Cardiac fibroblast (primary cell): ENCODE data around the gene SPAG6.
"Not testable (repeated sequence)": the region's sequence is repeated elsewhere in the genome, so short reads cannot be mapped to it uniquely, and the experiment has no call there.

Experiments
- DNase-seq, 2 donors: peaks; one replicate each; pipeline versions ENCODE4 v3.0.0 to v3.0.0-alpha.2; 2010; ENCODE audit warnings: low read depth in 2 of 2
- H3K4me3 ChIP-seq, 2 donors: replicated peaks in 1 of 2; 1 replicate in 1 of 2; 2 replicates in 1 of 2; pipeline ENCODE4 v1.5.1; 2011; ENCODE audit warnings: low read depth in 2 of 2, low read length in 2 of 2, mild to moderate bottlenecking in 2 of 2, moderate library complexity in 1 of 2
- TF ChIP-seq, protein P1 (sequence below): IDR thresholded peaks from one replicate; pipeline ENCODE4 v1.5.1; 2011; ENCODE audit warnings: low read depth, mild to moderate bottlenecking, low read length, inconsistent platforms

SPAG6 gene

DNA sequence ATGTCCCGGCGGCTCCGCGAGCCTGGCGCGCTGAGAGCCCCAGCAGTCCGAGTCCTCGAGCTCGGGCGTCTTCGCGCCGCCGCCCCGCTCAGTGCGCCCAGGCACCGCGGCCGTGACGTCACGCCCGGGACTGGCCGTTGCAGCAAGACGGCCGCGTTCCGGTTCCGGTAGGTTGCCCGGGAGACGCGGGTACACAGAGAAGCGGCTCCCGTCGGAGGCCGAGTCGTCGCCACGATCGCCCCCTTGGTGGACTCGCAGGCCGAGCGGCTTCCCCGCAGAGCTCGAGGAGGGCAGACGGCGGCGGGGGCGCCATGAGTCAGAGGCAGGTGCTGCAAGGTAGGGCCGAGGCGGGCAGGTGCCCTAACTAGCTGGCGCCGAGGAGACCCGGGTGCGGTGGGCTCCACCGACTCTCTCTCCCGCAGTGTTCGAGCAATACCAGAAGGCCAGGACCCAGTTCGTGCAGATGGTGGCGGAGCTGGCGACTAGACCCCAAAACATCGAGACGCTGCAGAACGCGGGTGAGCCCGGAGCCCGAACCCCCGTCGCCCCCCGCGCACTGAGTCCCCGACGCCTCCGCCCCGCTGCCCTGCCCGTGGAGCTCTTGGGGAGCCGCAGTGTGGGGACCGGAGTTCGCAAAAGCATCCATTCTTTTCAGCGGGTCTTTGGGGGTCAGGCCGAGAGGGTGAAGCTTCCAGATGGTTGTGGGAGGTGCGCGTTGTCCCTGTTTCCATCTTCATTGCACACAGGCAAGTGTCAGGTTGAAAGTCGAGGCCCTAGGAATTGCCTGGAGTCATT lies at the start of gene SPAG6:
Gene SPAG6, plus strand, starts transcription at position 196 of the 795 bp plus-strand sequence. Its CDS starts 116 bp downstream, at position 312.
- no peak for DNase-seq
- peak within 1 kb of the TSS in 1 of 2 donors; percentile 1 for H3K4me3 ChIP-seq
- TF ChIP-seq, protein P1, sequence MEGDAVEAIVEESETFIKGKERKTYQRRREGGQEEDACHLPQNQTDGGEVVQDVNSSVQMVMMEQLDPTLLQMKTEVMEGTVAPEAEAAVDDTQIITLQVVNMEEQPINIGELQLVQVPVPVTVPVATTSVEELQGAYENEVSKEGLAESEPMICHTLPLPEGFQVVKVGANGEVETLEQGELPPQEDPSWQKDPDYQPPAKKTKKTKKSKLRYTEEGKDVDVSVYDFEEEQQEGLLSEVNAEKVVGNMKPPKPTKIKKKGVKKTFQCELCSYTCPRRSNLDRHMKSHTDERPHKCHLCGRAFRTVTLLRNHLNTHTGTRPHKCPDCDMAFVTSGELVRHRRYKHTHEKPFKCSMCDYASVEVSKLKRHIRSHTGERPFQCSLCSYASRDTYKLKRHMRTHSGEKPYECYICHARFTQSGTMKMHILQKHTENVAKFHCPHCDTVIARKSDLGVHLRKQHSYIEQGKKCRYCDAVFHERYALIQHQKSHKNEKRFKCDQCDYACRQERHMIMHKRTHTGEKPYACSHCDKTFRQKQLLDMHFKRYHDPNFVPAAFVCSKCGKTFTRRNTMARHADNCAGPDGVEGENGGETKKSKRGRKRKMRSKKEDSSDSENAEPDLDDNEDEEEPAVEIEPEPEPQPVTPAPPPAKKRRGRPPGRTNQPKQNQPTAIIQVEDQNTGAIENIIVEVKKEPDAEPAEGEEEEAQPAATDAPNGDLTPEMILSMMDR, result no peak

DNA sequence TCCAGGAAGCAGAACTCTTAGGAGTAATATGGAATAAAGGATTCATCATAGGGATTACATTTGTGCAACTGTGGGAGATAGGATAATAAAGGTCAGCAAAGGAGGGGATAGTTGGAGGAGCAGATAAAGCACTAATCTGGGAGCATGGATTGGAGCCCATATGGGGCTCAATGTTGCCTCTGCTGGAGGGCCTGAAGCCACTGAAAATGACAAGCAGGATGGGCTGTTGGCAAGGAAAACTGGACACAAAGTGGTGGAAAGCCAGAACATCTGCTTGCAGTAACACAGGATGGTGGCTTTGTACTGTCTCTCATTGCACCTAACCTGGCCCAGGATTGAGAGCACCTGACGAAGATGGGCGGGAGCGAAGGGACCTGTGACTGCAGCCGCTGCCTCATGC lies 44.1 kb upstream of the SPAG6 start:
- H3K4me3 ChIP-seq, result no peak overlapping the region
- TF ChIP-seq, protein P1, result no peak
- no peak for DNase-seq

DNA sequence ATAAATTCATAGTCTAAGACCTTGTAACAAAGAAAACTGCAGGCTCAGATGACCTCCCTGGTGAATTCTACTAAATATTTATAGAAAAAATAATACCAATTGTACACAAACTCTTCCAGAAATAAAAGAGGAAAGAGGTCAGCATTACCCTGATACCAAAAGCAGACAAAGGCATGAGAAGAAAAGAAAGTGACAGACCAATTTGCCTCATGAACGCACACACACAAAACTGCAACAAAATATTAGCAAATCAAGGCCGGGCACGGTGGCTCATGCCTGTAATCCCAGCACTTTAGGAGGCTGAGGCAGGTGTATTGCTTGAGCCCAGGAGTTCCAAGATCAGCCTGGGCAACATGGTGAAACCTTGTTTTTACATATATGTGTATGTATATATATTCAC lies 41.8 kb upstream of the SPAG6 start:
- TF ChIP-seq, protein P1, result no peak
- no peak for DNase-seq
- H3K4me3 ChIP-seq, result no peak overlapping the region

DNA sequence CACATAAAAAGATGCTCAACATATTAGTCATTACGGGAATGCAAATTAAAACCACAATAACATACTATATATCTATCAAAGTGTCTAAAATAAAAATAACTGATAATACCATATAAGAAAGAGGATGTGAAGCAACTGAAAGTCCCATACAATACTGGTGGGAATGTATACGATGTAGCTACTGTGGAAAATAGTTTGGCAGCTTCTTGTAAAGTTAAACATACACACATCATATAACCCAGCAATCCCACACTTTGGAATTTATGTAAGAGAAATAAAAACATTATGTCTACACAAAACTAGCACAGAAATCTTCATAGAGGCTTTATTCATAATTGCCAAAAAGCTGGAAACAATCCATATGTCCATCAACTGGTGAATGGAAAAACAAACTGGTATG lies 39.6 kb upstream of the SPAG6 start:
- H3K4me3 ChIP-seq, result no peak overlapping the region
- TF ChIP-seq, protein P1, result no peak
- no peak for DNase-seq

DNA sequence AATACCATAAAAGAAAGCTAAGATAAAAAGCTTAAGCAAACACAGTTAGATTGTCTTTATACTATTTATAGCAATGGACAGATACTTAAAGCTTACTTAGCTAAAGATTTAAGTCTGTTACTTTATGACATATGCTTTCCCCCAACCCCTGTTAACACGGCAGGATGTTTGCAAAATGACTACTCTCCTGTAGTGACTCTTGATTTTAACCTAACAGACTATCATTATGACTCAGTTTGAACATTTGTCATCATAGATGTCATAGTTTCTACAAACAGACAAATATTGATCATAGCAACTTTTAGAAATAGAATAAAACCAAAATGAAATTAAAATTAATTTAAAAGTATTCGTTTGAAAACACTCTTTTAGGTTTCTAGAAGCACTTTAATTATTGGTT lies 36.9 kb upstream of the SPAG6 start:
- peak; percentile 13 to 73 for DNase-seq
- H3K4me3 ChIP-seq, result no peak overlapping the region
- TF ChIP-seq, protein P1, result no peak

DNA sequence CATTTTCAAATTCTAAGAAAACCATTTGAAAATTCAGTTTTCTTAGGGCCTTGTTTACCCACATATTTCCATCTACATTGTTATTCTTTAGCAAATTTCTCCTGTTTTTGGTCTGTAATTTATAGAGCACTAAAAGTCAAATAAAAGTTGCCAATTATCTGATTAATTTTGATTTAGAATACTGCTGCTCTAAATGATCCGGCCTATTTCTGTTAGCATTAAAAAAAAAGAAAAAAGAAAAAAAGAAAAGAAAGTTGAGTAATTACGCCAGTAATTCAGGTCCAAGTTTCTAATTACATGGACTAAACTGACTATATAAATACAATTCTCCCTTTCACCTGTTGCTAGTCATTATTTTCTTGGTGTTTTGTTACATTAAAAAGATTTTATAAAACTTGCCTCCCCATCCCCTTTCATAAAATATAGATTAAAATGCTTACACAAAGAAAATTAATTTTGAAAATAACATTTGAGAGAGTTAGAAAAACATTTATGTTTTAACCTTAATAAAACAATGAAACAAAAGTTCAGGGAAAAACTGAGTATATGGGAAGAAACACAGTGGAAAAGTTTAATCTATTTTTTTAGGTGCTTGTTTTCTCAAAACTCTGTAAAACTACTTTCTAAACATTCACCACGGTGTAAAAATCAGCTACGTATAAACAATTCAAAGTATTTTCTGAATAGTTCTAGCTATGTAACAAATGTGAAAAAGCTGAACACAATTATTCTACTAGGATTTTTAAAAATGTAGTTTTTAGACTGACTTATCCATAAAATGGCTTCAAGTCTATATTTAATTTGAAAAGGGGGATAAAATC lies 35.9 kb upstream of the SPAG6 start:
- TF ChIP-seq, protein P1, result no peak
- H3K4me3 ChIP-seq, result no peak overlapping the region
- no peak for DNase-seq

DNA sequence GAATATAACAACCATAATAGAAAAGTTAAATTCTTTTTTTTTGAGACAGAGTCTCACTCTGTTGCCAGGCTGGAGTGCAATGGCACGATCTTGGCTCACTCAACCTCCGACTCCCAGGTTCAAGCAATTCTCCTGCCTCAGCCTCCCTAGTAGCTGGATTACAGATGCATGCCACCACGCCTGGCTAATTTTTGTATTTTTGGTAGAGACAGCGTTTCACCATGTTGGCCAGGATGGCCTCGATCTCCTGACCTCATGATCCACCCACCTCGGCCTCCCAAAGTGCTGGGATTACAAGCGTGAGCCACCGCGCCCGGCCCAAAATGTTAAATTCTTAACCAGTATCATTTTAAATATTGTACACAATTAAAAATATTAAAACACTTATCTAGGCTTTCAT lies 35.3 kb upstream of the SPAG6 start:
- not testable (repeated sequence) for H3K4me3 ChIP-seq, DNase-seq
